ENCODE results near the gene EFCAB5.
"Not testable (repeated sequence)": the region's sequence is repeated elsewhere in the genome, so short reads cannot be mapped to it uniquely, and the experiment has no call there.

Gene EFCAB5

DNA sequence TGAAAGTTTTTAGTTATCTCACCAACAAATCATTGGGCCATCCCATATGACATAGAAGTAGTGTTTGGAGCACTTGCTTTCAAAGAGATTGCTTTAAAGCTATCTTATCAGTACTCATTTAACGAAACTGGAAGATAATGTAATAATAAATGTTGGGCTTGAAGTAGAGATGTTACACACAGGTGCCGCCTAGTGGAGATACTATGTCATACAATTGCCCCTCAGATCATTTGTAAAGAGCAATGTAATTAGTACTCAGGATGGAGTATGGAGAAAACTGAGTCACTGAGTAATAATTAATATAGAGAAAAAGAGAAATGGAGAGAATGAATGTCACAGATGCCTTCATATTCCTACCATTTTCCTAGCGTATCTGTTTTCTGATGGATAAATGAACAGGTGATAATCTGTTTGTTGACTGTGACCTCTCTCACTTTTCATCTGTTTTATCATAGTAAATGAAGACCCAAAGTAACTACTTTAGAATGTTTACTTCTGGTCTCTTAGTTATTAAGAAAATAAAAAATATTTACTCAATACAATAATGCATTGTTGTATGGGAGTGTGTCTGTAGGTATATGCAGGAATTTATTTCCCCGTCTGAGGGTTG is 80.4 kb downstream of the EFCAB5 start:
- no peak for DNase-seq

- DNase-seq = not testable (repeated sequence)
Measured at GRCh38 chr17:30025325-30025724, 83.9 kb downstream of the EFCAB5 start.

GRCh38 chr17:30027676-30028075 is 86.2 kb downstream of the EFCAB5 start:
- no peak for DNase-seq

DNA sequence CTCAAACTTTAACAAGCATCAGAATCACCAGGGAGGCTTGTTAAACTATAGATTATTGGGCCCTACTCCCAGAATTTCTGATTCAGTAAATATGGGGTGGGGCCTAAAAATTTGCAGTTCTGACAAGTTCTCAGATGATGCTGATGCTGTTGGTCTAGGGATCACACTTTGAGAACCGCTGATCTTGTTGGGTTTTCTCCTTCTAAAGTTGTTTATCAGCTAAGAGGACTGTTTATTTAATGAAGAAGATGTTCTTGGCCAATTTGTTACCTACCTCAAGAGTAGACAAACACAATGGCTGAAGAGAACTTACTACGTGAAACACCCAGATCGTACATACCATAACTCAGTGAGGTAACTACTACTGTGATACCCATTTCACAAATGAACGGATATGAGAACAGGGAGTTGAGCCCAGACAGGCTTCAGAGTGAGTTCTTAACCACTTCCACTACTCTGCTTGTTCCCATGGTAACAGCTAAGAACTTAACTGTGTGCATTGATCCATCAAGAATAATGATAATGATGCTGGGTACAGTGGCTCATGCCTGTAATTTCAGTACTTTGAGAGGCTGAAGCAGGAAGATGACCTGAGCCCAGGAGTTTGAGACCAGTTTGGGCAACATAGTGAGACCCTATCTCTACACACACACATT is 89.9 kb downstream of the EFCAB5 start:
- DNase-seq = no peak

- DNase-seq = no peak
Measured at GRCh38 chr17:30035369-30035768, 93.9 kb downstream of the EFCAB5 start.

DNA sequence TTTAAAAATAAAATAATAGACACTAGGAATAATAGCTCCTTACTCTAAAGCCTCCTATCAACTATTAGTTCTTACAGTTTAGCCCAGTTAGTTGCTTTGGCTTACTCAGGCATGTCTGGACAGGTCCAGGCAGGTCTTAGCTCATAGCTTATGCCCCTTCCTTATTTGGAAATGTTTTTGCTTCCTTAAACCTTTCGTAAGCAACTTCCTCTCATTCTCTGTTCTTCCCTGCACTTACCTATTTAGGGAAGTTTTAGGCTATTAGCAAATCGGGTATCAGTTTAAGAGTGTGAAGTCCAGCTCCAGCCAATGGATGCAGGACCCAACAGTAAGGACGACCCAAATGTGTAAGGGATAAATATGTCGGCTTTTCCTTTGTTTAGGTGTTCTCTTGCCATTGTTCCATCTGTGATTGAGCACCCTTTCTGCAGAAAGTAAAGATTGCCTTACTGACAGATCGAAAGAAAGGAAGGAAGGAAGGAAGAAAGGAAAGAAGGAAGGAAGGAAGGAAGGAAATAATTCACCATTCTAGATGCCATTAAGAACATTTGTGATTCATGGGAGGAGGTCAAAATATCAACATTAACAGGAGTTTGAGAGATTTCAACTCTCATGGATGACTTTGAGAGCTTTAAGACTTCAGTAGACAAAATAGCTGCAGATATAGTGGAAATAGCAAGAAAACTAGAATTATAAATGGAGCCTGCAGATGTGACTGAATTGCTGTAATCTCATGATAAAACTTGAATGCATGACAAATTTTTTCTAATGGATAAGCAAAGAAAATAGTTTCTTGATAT is 99.5 kb downstream of the EFCAB5 start:
- DNase-seq = not testable (repeated sequence)

- DNase-seq = no peak
Measured at GRCh38 chr17:30041551-30041950, 100.1 kb downstream of the EFCAB5 start.

- DNase-seq = no peak
Measured at GRCh38 chr17:30062372-30062771, 120.9 kb downstream of the EFCAB5 start.

- DNase-seq = no peak
Measured at GRCh38 chr17:30064738-30065137, 123.3 kb downstream of the EFCAB5 start.

- DNase-seq = no peak
Measured at GRCh38 chr17:30068465-30068864, 127.0 kb downstream of the EFCAB5 start.

DNA sequence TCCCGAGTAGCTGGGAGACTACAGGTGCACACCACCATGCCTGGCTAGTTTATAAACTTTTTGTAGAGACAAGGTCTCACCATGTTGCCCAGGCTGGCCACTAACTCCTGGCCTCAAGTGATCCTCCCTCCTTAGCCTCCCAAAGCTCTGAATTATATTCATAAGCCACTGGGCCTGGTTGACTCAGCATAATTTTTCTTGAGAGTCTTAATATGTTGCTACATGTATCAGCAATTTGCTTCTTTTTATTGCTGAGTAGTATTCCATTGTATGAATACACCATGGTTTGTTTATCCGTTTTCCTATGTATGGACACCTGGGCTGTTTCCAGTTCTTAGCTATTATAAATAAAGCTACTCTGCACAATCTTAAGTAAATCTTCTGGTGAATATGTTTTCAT is 132.8 kb downstream of the EFCAB5 start:
- DNase-seq = no peak

DNA sequence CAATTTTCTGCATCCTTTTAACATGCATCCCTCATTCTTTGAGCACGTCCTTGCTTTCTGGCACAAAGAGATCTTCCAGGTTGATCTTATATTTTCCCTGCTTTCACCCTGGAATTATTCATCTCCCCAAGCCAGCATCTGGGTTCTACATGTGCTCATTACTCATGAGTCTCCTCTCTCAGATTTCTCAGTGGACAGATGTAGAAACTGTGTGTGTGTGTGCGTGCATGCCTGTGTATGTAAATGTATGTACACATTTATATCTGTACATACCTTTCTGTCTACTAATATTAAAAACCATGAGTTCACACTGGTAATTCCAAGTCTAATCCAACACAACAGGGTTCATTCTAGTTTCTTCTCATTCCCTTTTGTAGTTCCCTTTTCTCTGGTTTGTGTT is 133.3 kb downstream of the EFCAB5 start:
- DNase-seq = no peak

DNA sequence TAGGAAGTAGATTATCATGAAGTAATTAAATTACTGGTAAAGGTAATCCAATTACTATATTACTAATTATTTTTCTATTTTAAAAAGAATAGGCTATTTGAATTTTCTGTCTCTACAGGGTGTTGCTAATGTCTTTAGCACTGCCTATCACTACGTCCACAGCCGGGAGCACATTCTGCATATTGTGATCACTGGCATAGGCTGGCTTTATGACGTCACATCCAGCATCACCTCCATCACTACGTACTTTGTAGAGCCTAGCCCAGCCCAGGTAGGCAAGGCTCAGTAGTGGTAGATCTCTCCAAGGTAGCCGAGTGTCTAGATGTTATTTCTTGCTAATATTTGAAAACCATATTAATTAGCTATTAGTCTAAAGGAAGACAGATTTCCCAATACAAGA is 141.3 kb downstream of the EFCAB5 start:
- no peak for DNase-seq

DNA sequence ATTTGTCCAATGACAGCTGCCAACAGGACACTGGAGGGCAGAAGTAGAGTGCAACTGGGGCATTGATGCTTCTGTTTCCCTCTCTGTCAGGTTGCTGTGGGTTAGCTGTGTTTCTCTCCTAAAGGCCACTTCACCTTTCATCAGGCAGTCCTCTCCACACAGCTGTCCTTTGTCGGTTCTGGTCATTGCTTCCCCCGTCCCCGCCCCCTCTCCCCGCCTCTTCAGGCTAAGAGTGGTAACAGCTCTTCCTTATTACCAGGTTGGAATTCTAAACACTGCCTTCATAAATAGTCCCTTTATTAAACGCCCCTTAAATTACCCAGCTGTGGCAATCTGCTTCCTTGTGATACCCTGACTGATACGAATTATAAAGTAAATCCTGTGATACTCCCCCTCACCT is 143.4 kb downstream of the EFCAB5 start:
- no peak for DNase-seq

DNA sequence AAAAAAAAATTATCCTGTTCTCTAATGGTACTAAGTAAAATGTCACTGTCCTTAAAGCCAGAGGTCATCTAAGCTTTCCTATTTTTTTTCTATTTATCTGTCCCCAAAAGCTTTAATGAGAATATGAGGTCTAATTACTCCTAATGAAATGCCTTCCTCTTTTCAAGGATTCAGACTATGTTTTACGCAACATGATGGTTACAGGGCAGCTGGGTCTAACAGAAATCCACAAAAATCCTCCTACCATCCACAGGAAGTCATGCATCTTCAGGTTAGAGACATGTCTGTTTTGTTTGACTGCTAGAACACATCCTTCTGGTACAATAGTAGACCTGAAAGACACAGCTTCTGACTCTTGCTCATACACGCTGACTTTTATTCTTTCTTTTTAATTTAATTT is 145.5 kb downstream of the EFCAB5 start:
- no peak for DNase-seq

- not testable (repeated sequence) for DNase-seq
Measured at GRCh38 chr17:30087431-30087830, 146.0 kb downstream of the EFCAB5 start.

DNA sequence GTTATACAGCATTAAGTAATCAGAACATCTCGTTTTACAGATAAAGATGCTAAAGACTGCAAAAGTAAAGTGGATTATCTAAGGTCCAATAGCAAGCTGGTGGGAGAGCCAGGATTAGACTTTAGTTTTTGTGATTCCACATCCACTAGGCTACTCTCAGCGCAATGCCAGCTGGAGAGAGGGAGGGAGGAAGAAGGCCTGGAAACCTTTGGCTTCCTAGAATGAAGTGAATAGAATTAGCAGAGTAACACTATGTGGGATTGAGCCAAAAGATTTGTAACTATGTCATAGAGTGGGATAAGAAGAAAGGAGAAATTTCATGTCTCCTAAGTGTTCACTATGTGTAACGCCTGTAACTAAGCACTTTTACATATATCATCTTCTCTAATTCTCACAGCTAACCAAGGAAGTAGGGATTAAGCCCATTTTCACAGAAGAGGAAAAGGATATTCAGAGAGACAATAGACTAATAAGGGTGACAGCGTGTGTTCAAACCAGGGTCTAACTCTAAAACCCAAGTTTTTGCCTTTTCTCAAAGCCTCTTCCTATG is 149.8 kb downstream of the EFCAB5 start:
- no peak for DNase-seq

DNA sequence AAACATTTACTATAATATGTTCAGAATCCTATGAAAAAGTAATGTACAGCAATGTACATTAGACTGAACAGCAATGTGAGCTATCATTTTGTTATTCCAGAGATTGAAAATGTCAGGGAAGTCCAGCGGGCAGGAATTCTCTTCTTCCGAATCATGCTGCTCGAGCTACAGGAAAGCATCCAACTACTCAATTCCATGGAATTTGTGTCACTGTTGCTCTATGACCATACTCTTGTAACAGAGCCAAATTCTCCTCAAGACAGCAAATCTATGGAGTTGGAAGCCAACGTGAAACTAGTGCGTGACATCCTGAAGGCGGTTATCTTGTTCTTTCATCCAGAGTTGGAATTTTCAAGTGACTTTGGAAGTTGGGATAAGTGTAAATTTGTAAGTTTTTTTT is 150.3 kb downstream of the EFCAB5 start:
- no peak for DNase-seq

DNA sequence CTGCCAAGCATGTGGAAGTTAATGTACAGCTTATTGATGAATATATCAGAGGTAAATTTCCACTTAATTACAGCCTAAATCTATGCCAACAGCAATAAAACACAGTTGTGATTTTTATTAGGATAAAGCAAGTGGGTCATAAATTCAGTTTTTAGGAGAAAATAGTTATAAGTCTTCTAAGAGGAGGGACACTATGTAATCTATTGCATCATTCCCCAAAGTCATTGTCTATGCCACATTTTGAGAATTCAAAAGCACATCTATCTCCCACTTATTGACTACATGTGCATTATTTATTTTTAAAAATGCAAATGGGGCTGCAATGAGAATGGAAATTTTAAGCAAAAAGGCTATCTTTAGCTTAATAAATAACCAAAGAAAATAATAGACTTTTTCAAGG is 151.5 kb downstream of the EFCAB5 start:
- DNase-seq = no peak

DNA sequence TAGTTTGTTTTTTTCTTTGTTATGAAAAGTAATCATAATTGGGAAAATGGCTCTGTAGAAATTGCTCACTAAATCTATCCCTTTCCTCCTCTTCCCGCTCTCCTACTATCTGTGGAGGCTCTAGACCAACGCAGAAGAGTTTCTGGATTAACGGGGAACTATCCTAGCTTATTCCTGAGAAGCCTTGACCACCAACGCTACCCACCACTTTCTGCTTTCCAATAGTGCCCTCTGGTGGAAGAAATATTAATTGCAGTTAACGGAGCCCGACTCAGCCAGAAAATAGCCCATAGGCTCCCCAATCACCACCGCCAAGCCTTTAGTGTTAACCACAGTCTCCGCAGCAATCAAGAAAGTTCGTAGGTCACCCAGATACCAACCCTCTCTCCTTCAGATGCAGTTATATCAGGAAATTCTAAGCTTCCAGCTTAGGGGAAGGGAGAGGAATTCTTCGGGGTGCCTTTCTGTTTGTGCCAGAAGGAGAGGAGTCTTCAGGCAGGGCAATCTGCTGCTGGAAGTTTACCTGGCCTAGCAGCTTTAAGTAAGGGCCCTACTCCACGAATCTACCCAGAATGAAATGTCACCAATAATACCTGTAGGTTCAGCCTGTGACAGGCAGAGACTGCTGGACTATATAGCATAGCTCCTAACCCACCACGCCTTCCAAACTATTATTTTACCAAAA is 152.2 kb downstream of the EFCAB5 start:
- no peak for DNase-seq

DNA sequence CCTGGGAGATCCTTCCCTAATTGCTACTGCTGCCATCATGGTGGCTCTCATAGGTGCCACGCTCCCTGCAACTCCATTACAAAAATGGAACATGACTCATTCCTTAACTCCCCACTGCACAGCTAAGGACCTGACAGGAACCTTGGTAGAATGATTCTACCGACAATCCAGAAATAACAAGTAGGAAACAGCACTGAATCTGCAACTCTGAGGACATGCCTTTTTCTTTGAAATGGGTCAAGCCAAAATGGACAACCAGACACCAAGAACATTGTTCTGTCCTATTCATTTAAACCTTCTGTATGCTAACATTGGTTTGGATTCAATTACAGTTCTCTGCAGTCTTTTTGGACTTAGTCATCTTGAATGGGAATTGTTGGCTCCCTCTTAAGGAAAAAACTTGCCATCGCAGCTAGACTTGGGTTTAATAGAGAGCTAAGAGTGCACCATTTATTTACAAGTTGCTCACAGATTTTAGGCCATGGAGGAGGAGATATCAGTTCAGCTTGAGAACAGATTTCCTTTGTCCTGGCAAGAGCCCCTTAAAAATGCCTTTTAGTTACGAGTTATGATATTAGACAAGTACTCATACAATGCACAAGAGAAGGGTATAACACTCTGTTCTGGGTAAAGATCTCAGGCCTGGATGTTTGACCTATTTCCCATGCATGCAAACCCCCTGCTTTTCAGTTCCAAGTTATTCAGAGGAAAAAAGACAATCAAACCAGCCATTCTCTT is 154.2 kb downstream of the EFCAB5 start:
- no peak for DNase-seq

DNA sequence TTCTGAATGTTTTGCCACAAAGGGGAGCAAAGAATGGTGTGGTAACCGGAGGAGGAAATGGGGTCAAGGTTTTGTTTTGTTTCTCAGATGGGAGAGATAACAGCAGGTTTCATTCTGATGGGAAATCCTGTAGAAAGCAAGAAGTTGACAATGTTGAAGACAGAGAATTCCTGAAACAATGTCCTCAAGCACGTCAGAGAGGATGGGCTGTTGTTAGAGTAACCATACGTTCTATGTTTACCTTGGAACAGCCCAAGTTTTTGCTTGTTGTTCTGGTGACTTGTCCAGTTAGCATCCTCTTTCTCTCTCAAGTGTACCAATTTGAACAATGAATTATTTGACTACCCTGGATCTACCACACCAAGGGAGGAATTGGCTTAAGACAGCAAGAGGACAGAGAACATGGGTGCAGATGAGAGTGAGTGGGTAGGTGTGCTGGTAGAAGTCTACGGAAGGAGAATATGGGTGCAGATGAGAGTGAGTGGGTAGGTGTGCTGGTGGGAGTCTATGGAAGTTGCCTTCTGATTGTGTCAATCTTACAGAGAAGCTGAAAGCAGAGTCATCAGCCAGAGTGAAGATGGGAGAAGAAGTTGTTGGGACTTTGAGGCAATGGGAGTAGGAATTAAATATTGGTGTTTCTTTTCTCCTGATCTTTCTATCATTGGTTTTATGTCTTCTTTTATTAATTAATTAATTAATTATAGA is 160.4 kb downstream of the EFCAB5 start:
- DNase-seq = no peak
